ENCODE data around the gene RHOG.
"Not testable (repeated sequence)": the region's sequence is repeated elsewhere in the genome, so short reads cannot be mapped to it uniquely, and the experiment has no call there.

Gene RHOG

DNA sequence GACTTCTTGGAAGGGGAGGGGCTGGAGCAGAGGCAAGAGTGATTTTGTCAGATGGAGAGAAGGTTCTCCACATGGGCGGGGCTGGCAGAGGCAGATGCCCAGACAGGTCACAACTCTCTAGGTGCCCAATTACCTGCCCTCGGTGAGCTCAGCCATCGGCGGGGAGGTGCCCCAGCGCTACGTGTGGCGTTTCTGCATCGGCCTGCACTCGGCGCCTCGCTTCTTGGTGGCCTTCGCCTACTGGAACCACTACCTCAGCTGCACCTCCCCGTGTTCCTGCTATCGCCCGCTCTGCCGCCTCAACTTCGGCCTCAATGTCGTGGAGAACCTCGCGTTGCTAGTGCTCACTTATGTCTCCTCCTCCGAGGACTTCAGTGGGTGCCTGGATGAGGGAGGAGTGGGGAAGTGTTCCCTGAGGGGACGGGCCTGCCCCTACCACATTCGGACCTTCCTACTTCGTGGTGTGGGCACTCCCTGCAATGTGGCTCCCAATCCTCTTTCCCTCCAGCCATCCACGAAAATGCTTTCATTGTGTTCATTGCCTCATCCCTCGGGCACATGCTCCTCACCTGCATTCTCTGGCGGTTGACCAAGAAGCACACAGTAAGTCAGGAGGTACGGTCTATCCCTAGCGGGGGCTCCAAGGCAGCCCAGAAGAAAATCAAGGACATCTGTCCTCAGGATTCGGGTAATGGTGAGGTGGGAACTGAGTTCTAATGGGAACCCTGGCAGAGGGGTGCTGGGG lies 16.8 kb downstream of the RHOG start:
- 94 to 96% methylated on average over 25 to 28 of the region's 30 CpGs for WGBS, 2 experiments (ENCODE audit: insufficient coverage in 2 of 2)
- peaks cover 37% of the 10 kb centered on the region for H3K36me3 ChIP-seq (ENCODE audit: control insufficient read depth, insufficient read depth, low read length)
- no peak overlapping the region for H3K27ac ChIP-seq (ENCODE audit: low read depth, low read length, severe bottlenecking)
- H3K4me3 ChIP-seq (ENCODE audit: extremely low read depth, insufficient read depth, low read length, poor library complexity, severe bottlenecking): no peak overlapping the region
- no peaks in the 10 kb centered on the region for H3K9me3 ChIP-seq (ENCODE audit: control insufficient read depth, low read length)
- H3K4me1 ChIP-seq (ENCODE audit: control insufficient read depth, insufficient read depth, low read length, poor library complexity, severe bottlenecking): peaks cover 2% of the 10 kb centered on the region

- H3K36me3 ChIP-seq (ENCODE audit: control insufficient read depth, insufficient read depth, low read length): peaks cover 37% of the 10 kb centered on the region
- H3K4me1 ChIP-seq (ENCODE audit: control insufficient read depth, insufficient read depth, low read length, poor library complexity, severe bottlenecking): peaks cover 2% of the 10 kb centered on the region
- H3K9me3 ChIP-seq (ENCODE audit: control insufficient read depth, low read length): no peaks in the 10 kb centered on the region
- 90 to 100% methylated on average over 2 to 3 of the region's 3 CpGs for WGBS, 2 experiments (ENCODE audit: insufficient coverage in 2 of 2)
- H3K27ac ChIP-seq (ENCODE audit: low read depth, low read length, severe bottlenecking): no peak overlapping the region
- no peak overlapping the region for H3K4me3 ChIP-seq (ENCODE audit: extremely low read depth, insufficient read depth, low read length, poor library complexity, severe bottlenecking)
Observed at GRCh38 chr11:3823303-3823702, 17.5 kb downstream of the RHOG start.

DNA sequence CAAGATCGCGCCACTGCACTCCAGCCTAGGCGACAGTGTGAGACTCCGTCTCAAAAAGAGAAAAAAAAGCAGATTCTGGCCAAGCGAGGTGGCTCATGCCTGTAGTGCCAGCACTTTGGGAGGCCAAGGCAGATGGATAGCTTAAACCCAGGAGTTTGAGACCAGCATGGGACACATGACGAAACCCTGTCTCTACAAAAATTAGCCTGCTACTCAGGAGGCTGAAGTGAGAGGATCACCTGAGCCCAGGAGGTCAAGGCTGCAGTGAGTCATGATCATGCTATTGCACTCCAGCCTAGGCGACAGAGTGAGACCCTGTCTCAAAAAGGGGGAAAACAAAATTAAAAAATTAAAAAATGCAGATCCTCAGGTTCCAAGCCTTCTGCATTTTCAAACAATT lies 18.4 kb downstream of the RHOG start:
- no peaks in the 10 kb centered on the region for H3K9me3 ChIP-seq (ENCODE audit: control insufficient read depth, low read length)
- peaks cover 5% of the 10 kb centered on the region for H3K4me1 ChIP-seq (ENCODE audit: control insufficient read depth, insufficient read depth, low read length, poor library complexity, severe bottlenecking)
- no peak overlapping the region for H3K4me3 ChIP-seq (ENCODE audit: extremely low read depth, insufficient read depth, low read length, poor library complexity, severe bottlenecking)
- peaks cover 27% of the 10 kb centered on the region for H3K36me3 ChIP-seq (ENCODE audit: control insufficient read depth, insufficient read depth, low read length)
- WGBS, 2 experiments (ENCODE audit: insufficient coverage in 2 of 2): 91 to 97% methylated on average over 5 to 6 of the region's 7 CpGs
- no peak overlapping the region for H3K27ac ChIP-seq (ENCODE audit: low read depth, low read length, severe bottlenecking)

DNA sequence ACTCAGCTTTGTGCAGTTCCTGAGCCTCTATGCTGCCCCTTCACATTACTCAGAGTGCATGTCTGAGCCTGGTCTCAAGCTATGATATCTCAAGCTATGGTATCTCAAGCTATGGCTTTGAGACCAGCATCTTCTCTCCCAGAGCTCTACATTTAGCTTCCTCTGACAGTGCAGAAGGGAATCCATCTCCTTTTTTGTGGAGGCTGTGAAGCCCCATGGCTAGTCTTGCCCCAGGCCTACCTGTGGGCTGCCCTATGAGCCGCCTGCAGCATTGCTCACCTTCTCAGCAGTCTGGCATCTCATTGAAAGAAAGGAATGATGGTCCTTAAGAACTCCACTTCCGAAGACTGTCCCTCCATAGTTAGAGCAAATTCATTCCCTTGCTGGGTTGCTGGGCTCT lies 19.8 kb downstream of the RHOG start:
- peaks cover 6% of the 10 kb centered on the region for H3K4me1 ChIP-seq (ENCODE audit: control insufficient read depth, insufficient read depth, low read length, poor library complexity, severe bottlenecking)
- peaks cover 13% of the 10 kb centered on the region for H3K36me3 ChIP-seq (ENCODE audit: control insufficient read depth, insufficient read depth, low read length)
- WGBS, 2 experiments (ENCODE audit: insufficient coverage in 2 of 2): 80 to 92% methylated on average over 1 to 2 of the region's 2 CpGs

GRCh38 chr11:3817181-3817800 lies 23.5 kb downstream of the RHOG start:
- Histone ChIP-seq H3K9me3 (ENCODE audit: control insufficient read depth, low read length) (no peaks in the 10 kb centered on the region), H3K27ac (ENCODE audit: low read depth, low read length, severe bottlenecking) (no peak overlapping the region), H3K4me1 (ENCODE audit: control insufficient read depth, insufficient read depth, low read length, poor library complexity, severe bottlenecking) (peaks cover 3% of the 10 kb centered on the region), H3K36me3 (ENCODE audit: control insufficient read depth, insufficient read depth, low read length) (no peaks in the 10 kb centered on the region), H3K4me3 (ENCODE audit: extremely low read depth, insufficient read depth, low read length, poor library complexity, severe bottlenecking) (no peak overlapping the region)
- 91 to 93% methylated on average over 8 to 10 of the region's 10 CpGs for WGBS, 2 experiments (ENCODE audit: insufficient coverage in 2 of 2)

More for the DNA sequence above, 19.8 kb downstream of the RHOG start:
- Histone ChIP-seq H3K9me3 (ENCODE audit: control insufficient read depth, low read length) (no peaks in the 10 kb centered on the region), H3K27ac (ENCODE audit: low read depth, low read length, severe bottlenecking) (no peak overlapping the region), H3K4me3 (ENCODE audit: extremely low read depth, insufficient read depth, low read length, poor library complexity, severe bottlenecking) (no peak overlapping the region)

- H3K36me3 ChIP-seq (ENCODE audit: control insufficient read depth, insufficient read depth, low read length): no peaks in the 10 kb centered on the region
- no peaks in the 10 kb centered on the region for H3K9me3 ChIP-seq (ENCODE audit: control insufficient read depth, low read length)
- no peak overlapping the region for H3K27ac ChIP-seq (ENCODE audit: low read depth, low read length, severe bottlenecking)
- H3K4me1 ChIP-seq (ENCODE audit: control insufficient read depth, insufficient read depth, low read length, poor library complexity, severe bottlenecking): peaks cover 3% of the 10 kb centered on the region
- 100% methylated on average over 1 to 2 of the region's 2 CpGs for WGBS, 2 experiments (ENCODE audit: insufficient coverage in 2 of 2)
- H3K4me3 ChIP-seq (ENCODE audit: extremely low read depth, insufficient read depth, low read length, poor library complexity, severe bottlenecking): no peak overlapping the region
Observed at GRCh38 chr11:3816673-3817072, 24.1 kb downstream of the RHOG start.

GRCh38 chr11:3815845-3816244 lies 24.9 kb downstream of the RHOG start:
- H3K27ac ChIP-seq (ENCODE audit: low read depth, low read length, severe bottlenecking): no peak overlapping the region
- no peaks in the 10 kb centered on the region for H3K36me3 ChIP-seq (ENCODE audit: control insufficient read depth, insufficient read depth, low read length)
- no peak overlapping the region for H3K4me3 ChIP-seq (ENCODE audit: extremely low read depth, insufficient read depth, low read length, poor library complexity, severe bottlenecking)
- H3K9me3 ChIP-seq (ENCODE audit: control insufficient read depth, low read length): no peaks in the 10 kb centered on the region
- WGBS, 2 experiments (ENCODE audit: insufficient coverage in 2 of 2): 73 to 85% methylated on average over 2 to 3 of the region's 4 CpGs
- peaks cover 5% of the 10 kb centered on the region for H3K4me1 ChIP-seq (ENCODE audit: control insufficient read depth, insufficient read depth, low read length, poor library complexity, severe bottlenecking)

GRCh38 chr11:3814832-3815231 lies 25.9 kb downstream of the RHOG start:
- not testable (repeated sequence) for H3K4me3 ChIP-seq (ENCODE audit: extremely low read depth, insufficient read depth, low read length, poor library complexity, severe bottlenecking); H3K9me3 ChIP-seq (ENCODE audit: control insufficient read depth, low read length); H3K4me1 ChIP-seq (ENCODE audit: control insufficient read depth, insufficient read depth, low read length, poor library complexity, severe bottlenecking); H3K36me3 ChIP-seq (ENCODE audit: control insufficient read depth, insufficient read depth, low read length); H3K27ac ChIP-seq (ENCODE audit: low read depth, low read length, severe bottlenecking)
- whole genome bisulfite sequencing, 2 experiments (ENCODE audit: insufficient coverage in 2 of 2): 87 to 100% methylated on average over 2 to 3 of the region's 5 CpGs

- peaks cover 5% of the 10 kb centered on the region for H3K4me1 ChIP-seq (ENCODE audit: control insufficient read depth, insufficient read depth, low read length, poor library complexity, severe bottlenecking)
Observed at GRCh38 chr11:3810951-3811350, 29.8 kb downstream of the RHOG start.

GRCh38 chr11:3810446-3810845 lies 30.3 kb downstream of the RHOG start:
- H3K27ac ChIP-seq (ENCODE audit: low read depth, low read length, severe bottlenecking): no peak overlapping the region
- peaks cover 5% of the 10 kb centered on the region for H3K4me1 ChIP-seq (ENCODE audit: control insufficient read depth, insufficient read depth, low read length, poor library complexity, severe bottlenecking)
- H3K36me3 ChIP-seq (ENCODE audit: control insufficient read depth, insufficient read depth, low read length): no peaks in the 10 kb centered on the region
- 86 to 89% methylated on average over 2 to 3 of the region's 3 CpGs for WGBS, 2 experiments (ENCODE audit: insufficient coverage in 2 of 2)
- no peak overlapping the region for H3K4me3 ChIP-seq (ENCODE audit: extremely low read depth, insufficient read depth, low read length, poor library complexity, severe bottlenecking)
- no peaks in the 10 kb centered on the region for H3K9me3 ChIP-seq (ENCODE audit: control insufficient read depth, low read length)

More at GRCh38 chr11:3810951-3811350, 29.8 kb downstream of the RHOG start:
- Histone ChIP-seq H3K4me3 (ENCODE audit: extremely low read depth, insufficient read depth, low read length, poor library complexity, severe bottlenecking) (no peak overlapping the region), H3K9me3 (ENCODE audit: control insufficient read depth, low read length) (no peaks in the 10 kb centered on the region), H3K36me3 (ENCODE audit: control insufficient read depth, insufficient read depth, low read length) (no peaks in the 10 kb centered on the region), H3K27ac (ENCODE audit: low read depth, low read length, severe bottlenecking) (no peak overlapping the region)
- 95% methylated on average over 3 to 4 of the region's 4 CpGs for WGBS, 2 experiments (ENCODE audit: insufficient coverage in 2 of 2)

DNA sequence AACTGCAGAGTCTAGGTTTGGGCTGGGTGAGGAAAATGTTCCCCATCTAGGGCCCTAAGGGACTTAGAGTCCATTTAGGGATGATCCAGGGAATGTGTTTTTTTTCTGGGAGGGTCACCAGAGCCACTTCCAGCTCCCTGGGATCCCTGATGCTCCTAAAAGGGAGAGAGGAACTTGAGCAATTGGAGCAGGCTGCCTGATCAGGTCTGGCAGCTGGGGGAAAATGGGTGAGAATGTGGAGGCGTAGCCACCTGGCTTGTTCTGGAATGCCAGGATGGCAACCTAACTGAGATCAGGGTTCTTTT lies 31.2 kb downstream of the RHOG start:
- 90% methylated on average over 1 of the region's 1 CpG for WGBS, 2 experiments (ENCODE audit: insufficient coverage in 2 of 2)
- Histone ChIP-seq H3K4me3 (ENCODE audit: extremely low read depth, insufficient read depth, low read length, poor library complexity, severe bottlenecking) (no peak overlapping the region), H3K4me1 (ENCODE audit: control insufficient read depth, insufficient read depth, low read length, poor library complexity, severe bottlenecking) (peaks cover 5% of the 10 kb centered on the region), H3K36me3 (ENCODE audit: control insufficient read depth, insufficient read depth, low read length) (no peaks in the 10 kb centered on the region), H3K27ac (ENCODE audit: low read depth, low read length, severe bottlenecking) (no peak overlapping the region), H3K9me3 (ENCODE audit: control insufficient read depth, low read length) (no peaks in the 10 kb centered on the region)
